HG03025 (cell line): ENCODE results near the gene ACTN2.
A peak's percentile ranks its signal among the peaks of the same experiment; 100 is the strongest.
"Not testable (repeated sequence)": the region's sequence is repeated elsewhere in the genome, so short reads cannot be mapped to it uniquely, and the experiment has no call there.

Experiments
- ATAC-seq: cut with Tn5 transposase; IDR thresholded peaks from one replicate; pipeline ENCODE4 v1.9.1; 2021; ENCODE audit warnings: mild to moderate bottlenecking, moderate library complexity; ENCODE audit not compliant: unreplicated experiment, low FRiP score

Gene ACTN2

DNA sequence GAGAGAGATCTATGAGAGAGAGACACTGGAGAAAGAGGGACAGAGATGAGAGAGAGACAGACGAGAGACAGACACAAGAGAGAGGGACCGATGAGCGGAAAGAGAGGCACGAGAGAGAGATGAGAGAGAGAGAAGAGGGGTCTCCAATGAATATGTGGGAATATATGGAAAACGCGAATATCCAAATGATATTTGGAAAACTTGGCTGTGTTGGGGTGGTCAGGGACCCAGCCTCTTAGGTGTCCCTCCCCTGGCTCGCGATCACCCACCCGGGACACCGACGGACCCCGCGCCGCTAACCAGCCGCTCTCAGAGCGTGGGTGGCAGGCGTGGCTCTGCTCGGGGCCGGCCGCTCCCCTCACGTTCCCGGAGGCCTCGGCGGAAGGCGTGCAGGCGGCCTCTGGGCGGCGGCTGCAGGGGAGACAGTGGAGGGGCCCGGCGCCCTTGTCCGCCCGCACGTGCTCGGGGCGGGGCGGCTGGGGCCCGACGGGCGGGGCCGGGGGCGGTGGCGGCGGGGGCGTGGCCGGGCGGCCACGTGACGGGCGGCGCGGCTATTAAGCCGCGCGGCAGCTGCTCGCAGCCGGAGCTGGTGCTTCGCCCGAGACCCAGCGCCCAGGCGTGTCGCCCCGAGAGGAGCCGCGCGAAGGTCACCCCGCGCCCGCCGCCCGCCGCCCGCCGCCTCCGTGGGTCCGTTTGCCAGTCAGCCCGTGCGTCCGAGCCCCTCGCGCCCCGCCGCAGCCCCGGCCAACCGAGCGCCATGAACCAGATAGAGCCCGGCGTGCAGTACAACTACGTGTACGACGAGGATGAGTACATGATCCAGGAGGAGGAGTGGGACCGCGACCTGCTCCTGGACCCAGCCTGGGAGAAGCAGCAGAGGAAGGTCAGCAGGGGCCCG, at the start of gene ACTN2:
ACTN2 (plus strand) TSS at position 583 of the 898 bp plus-strand sequence; CDS start at position 758, 175 bp downstream.
- ATAC-seq: peak; percentile 49

DNA sequence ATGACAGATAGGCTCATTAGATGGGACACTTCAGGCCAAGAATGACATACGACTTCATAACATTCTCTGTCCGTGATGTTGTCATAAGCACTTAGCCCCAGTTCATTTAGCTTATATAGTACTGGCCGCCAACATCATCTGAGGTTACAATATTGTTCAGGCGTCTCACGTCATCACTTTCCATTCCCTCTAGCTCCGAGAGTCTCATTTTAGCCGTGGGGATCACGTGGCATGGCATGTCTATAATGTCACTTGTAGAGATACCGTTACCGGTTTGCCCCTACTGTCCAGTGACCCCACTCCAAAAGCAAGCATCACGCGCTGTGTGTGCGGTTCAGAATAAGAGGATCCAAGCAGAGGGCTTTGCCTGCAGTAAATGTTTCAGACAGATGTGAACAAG, 47.4 kb upstream of the ACTN2 start:
- ATAC-seq: no peak

DNA sequence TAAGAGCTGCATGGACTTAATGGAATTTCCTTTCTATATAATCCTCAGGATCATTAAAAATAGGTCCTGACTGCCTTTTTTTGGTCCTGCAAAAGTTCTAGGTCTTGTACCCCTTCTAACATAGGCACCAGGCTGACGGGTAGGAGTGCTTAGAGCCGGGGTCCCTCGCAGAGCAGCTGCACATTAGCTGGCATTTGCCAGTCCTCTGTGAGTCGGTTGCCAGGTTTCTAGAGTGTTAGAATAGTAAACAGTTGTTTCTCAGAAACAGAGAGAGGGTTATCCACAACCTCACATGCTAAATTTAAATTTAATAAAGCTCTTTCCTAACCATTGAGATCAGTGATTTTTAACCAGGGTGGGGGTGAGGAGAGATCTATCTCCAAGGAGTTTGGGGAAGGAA, 46.6 kb upstream of the ACTN2 start:
- ATAC-seq: no peak

DNA sequence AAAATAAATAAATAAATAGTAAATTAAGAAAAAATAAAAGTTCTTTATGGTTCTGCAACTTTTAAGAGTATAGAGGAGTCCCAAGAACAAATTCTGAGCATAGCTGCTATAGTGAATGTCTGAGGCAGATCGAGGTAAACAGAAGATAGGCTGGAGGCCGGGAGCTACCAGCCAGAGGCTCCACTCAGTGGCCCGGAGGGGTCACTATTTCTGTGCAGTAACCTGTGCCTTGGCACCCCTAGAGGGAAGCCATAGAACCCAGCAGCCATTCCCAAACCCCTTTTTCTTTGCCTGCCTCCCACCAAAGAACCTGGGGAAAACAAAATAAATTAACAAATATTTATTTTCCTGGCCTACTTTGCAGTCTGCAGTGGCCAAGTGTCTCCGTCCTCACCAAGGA, 43.5 kb upstream of the ACTN2 start:
- no peak for ATAC-seq

DNA sequence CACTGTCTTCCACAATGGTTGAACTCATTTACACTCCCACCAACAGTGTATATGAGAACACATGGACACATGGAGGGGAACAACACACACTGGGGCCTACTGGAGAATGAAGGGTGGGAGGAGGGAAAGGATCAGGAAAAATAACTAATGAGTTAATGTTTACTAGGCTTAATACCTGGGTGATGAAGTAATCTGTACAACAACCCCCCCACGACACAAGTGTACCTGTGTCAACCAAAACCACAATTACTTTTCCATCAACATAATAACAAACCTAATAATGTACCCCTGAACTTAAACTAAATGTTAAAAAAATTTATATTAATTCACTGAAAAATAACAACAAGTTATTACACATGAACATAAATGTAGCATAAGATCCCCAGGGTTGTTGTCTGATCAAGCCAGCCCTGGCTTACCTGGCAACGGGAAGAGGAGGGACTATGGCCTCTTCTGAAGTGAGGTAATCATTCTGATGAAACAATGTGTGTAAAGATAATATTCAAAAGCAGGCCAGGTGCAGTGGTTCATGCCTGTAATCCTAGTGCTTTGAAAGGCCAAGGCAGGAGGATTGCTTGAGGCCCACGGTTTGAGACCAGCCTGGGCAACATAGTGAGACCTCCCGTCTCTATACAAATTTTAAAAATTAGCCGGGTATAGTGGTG, 41.2 kb upstream of the ACTN2 start:
- no peak for ATAC-seq

DNA sequence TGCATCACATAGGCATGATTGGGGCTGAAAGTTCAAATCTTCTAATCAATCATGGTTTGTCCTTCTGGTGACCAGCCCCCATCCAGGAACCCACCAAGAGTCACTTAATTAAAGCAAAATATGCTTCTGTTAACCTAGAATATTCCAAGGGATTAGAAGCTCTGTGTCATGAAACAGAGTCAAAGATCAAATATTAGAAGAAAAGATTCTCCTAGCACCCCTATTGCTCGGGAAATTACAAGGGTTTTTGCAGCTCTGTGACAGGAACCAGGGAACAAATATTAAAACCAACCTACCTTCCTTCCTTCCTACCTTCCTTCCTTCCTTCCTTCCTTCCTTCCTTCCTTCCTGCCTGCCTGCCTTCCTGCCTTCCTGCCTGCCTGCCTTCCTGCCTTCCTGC, 31.8 kb upstream of the ACTN2 start:
- no peak for ATAC-seq

DNA sequence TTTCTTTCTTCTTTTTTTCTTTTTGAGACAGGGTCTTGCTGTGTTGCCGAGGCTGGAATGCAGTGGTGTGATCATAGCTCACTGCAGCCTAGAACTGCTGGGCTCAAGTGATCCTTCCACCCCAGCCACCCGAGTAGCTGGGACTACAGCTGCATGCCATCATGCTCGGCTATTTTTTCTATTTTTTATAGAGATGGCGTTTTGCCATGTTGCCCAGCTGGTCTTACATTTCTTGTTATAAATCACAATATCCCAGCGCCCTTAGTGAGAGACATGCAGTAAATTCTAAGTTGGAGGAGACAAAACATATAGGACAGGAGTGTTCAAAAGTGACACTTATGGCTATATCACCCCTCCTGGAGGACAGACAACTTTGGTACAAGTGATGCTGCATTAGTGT, 31.3 kb upstream of the ACTN2 start:
- ATAC-seq: no peak

DNA sequence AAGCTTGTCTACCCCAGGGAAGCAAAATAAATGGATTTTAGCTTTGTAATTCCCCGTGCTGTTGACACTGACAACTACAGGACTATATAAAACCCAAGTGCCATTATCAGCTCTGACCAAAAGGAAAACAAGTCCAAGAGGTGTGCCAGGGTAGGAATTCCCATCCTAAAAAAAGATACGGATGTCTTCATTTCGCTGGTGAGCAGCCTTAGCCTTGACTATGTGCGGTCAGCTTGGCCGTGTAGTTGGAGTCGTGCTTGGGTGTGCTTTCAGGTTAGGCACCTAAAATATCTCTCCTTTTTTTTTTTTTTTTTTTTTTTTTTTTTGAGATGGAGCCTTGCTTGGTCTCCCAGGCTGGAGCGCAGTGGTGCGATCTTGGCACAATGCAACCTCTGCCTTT, 28.9 kb upstream of the ACTN2 start:
- ATAC-seq: no peak

DNA sequence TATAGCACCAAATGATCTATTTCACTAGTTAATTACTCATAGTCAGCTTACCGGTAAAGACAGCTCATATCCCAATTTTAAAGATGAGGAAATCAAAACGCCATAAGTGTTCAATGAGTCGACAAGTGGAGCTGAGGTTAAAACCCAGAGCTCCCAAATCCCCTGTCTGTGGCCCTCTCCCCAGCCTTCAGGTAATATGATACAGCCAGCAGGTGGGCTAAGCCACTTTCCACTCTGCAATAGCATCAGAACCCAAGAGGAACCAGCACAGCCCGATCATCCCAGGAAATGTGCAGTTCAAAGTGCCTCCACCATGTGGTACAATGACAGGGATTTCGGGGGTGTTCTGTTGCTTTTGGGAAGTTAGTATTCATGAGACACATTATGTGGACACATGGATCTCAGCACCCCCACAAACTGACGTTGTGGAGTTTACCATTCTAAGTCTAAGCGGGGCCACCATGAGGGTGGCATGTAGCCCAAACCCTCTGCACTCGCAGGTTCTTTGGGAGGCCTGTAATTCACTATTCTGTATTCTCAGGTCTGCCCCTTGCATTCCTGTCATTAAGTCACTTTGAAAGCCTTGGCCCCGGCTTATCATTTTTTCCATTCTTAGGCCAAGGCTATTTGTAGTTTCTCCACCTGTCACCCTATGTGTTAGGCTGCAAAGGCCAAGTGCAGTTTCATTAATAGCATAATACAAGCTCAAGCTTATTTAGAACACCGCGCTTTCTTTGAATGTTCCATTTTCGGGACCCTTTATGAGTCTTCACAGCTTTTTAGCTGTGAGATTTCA, 26.3 kb upstream of the ACTN2 start:
- no peak for ATAC-seq

DNA sequence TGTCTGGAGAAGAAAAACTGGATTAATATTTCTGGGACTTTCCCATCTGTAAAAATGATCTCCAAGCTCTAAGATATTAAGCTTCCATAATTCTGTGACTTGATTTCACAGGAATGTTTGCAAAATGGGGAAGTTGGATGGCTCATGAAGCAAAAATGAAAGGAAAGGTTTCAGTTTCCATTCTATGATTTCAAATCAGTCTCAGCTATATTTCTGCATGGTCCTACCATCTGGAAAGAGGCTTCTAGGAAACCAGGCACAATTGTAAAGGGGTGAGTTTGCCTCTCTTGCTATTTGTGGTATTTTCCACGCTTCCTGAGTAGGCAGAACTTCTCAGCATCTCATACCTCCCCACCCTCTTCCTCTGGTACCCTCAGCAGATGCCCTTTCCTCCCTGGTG, 22.4 kb upstream of the ACTN2 start:
- no peak for ATAC-seq

DNA sequence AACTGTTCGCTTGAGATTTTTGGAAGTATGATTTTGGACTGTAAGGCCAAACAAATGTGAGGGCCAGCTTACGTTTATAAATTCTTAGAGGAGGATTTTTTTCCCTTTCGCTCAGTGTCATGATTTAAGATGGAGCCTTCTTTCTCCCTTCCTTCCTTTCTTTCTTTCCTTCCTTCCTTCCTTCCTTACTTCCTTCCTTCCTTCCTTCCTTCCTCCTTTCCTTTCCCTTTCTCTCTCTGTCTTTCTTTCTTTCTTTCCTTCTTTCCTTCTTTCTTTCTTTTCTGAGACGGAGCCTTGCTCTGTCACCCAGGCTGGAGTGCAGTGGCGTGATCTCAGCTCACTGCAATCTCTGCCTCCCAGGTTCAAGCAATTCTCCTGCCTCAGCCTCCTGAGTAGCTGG, 17.4 kb upstream of the ACTN2 start:
- not testable (repeated sequence) for ATAC-seq

DNA sequence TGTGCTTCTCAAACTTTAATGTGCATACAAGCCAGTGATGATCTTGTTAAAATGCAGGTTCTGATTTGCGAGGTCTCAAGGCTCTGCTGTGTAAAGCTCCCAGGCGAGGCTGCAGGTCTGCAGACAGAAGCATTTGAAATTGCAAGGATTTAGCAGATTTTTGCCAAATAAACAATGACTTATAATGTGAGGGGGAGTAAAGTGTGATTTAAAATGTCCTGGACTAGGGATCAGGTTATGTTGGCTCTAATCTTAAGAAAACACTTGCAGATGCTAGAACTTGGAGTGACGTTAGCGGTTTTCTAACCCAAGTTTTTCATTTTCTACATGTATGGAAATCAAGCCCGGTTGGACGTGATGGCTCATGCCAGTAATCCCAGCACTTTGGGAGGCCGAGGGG, 16.2 kb upstream of the ACTN2 start:
- ATAC-seq: no peak

DNA sequence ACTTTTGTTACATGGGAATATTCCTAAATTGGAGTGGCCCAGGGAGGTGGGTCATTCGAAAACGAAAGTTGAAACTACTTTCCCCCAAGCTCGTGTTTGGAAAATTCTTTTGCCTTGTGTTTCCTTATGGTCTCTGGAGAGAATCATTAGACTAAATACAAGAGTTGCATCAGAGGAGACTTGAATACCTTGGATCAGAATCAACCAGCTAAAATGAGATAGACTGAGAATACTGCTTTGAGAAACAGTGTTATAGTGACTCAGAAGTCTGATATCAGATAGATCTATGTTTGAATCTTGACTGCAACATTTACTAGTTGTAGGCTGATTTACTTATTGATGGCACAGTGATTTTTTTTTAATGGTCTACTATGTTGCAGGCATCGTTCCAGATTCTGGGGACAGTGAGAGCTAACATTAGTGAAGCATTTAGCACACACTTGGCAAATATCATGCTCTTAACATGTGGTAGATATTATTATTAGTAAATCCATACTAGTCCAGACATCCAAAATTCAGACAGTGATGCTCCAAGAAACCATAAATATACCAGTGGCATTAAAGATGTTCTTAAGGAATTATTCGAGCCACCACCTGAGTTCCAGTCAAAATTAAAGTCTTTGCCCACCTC, 12.9 kb upstream of the ACTN2 start:
- no peak for ATAC-seq

DNA sequence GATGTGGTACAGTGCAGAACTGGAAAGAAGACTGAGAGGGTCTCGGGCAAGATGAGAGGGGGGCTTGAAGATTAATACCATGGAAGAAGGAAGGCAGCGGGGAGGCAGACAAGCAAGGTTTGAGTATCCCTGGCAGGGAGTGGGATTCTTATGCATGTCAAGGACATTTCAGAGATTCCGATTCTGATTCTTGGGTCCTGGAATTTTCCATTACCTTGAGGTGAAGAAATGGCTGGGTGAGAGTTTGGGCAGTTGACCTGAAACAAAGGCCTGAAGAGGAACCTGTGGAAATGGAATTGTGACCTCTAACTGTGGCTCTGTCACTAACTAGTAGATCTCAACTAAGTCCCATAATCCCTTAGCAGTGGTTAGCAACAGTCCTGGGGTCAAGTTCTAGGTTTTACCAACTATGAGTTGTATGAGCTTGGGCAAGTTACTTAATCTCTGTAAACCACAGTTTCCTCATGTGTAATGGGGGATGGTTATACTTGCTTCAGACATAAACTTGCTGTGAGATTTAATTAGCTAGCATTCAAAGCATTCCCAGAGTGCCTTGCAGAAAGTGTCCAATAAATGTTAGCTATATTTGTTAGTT, 8.6 kb upstream of the ACTN2 start:
- ATAC-seq: no peak

DNA sequence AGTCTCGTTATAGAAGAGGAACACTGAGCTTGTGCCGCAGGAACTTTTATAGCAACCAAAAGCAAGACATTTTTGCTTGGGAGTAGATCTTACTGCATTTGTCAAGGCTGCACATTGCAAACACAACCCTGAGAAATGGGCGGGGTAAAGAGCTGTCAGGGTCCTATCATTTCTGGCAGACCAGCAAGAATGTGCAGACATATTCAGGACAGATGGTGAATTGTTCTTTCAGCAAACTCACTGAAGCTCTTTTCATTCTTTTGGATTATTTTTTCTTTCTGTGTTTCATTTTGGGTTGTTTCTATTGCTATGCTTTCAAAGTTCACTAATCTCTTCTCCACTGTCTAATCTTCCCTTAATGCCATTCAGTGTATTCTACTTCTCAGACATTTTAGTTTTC, 5.1 kb upstream of the ACTN2 start:
- no peak for ATAC-seq

DNA sequence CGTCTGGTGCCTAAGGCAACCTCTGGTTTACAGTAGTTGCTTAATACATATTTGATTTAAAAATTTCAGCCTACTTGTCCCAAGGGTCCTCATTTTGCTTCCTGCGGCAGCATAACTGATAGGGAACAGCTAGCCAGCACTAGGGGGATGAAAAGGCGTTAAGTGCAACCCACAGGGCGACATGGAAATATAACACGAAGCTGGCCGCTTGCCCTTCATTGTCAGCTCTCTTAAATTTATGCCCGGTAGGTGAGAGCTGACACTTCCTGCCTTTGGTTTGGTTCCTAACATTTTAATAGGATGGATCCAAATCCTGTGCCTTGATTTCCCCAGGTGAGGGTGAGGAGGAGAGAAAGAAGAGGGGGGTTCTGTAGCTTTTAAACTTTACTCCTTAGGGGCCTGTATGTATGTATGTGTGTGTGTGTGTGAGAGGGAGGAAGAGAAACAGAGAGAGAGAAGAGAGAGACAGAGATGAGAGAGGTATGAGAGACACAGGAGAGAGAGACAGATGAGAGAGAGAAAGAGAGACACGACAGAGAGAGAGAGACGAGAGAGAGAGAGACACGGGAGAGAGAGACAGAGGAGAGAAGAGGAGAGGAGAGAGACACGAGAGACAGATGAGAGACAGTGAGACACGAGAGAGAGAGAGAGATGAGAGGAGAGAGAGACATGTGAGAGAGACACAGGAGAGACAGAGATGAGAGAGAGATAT, 938 bp upstream of the ACTN2 start:
- no peak for ATAC-seq

DNA sequence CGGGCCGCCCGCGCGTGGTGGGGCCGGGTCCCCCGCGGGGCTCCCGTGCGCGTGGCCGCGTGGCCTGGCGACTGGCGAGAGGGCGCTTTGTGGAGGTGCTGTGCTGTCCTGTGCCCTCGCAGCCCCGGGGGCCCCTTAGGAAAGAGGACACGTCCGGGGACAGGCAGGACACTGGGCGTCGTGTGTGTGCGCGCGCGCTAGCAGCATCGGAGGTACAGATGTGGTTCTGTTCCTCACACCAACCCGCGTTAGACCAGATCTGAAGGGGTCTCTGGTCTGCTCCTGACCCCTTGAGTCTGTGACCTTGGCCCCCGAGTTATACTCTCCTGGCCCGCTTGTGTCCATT, 489 bp downstream of the ACTN2 start:
- ATAC-seq: no peak

DNA sequence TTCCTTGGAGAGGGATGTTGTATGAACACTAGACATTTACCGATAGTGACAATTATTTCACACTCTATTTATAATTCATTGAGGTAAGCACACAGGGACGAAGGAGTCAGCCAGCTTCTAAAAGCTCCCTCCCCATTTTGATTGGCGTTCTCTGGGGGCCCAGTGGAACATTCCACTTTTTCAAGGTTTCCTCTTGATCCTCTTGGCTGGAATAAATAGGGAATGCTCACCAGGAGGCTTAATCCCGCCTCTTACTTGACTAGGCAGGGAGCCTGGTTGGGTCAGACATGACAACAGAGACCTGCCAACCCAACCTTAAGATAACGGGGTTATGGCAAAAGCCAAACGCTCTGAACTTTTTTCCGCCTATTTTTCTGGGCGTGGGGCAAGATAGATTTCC, 974 bp downstream of the ACTN2 start:
- no peak for ATAC-seq

DNA sequence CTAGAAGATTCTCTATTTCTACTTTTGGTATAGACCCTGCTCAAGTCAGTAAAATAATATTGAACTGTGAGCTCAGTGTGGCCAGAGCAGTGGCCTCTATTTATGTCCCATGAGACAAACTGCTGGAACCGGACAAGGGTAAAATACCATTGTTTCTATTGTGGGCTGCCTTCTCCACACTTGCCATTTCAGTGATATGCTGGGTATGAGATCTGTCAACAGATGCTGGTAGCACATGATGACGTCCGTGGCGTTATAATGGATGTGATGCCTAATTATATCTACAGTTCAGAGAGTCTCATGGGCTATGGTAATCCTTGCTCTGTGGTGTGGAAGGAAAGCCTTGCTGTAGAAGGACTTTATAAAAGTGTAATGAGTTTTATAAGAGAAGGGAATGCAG, 2.4 kb downstream of the ACTN2 start:
- ATAC-seq: no peak
